ENCODE data around the gene RAB6C.
"Not testable (repeated sequence)": the region's sequence is repeated elsewhere in the genome, so short reads cannot be mapped to it uniquely, and the experiment has no call there.

RAB6C gene

DNA sequence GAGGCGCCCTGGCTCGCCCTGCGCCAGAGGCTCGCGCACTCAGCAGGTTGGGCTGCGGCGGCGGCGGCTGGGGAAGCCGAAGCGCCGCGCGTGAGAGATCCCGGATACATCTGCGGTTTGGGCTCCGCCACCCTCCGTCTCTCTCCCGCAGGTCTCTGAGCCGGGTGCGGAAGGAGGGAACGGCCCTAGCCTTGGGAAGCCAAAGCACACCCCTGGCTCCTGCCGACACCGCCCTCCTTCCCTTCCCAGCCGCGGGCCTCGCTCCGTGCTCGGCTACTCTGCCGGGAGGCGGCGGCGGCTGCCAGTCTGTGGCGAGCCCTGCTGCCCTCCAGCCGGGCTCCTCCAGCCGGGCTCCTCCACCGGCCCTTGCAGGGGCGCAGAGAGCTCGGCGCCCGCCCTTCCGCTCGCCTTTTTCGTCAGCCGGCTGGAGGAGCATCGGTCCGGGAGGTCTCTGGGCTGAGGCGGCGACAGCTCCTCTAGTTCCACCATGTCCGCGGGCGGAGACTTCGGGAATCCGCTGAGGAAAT lies at the start of gene RAB6C:
Gene RAB6C (plus strand): TSS at position 38 of the 527 bp plus-strand sequence. CDS start 450 bp downstream, at position 488.
- not testable (repeated sequence) for H3K9me3 ChIP-seq, H3K4me1 ChIP-seq, H4K20me1 ChIP-seq, H3K27ac ChIP-seq, H3K36me3 ChIP-seq, H3K27me3 ChIP-seq
- peak within 1 kb of the TSS; percentile 87 for H3K4me2 ChIP-seq
- 0 out of 2 replicates have a peak within 1 kb of the TSS, but pooled peaks have one; percentile 29 for H3K9ac ChIP-seq
- peak within 1 kb of the TSS; percentile 62 for H3K4me3 ChIP-seq

DNA sequence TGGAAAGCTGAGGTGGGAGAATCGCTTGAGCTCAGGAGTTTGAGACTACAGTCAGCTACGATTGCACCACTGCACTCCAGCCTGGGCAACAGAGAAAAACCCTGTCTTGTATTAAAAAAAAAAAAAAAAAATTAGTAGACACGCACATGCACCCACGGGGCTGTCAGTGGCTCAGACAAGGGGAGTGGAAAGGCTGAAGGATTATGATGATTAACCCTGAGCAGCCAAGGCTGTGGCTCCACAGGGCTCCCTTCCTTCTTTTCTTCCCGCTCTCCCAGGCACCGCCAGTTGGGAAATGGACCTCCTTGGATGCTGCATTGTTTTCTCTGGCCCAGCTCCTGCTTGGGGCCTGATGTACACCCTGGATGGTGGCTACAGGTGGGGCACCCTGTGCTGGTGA lies 49.0 kb upstream of the RAB6C start:
- no peak overlapping the region for H3K27ac ChIP-seq
- no peaks in the 10 kb centered on the region for H4K20me1 ChIP-seq
- peaks cover 20% of the 10 kb centered on the region for H3K4me1 ChIP-seq
- TF ChIP-seq Cebpa-rat (IDR thresholded peaks at IDR 0.05) = no peak
- H3K27me3 ChIP-seq = peaks cover 26% of the 10 kb centered on the region
- H3K36me3 ChIP-seq = no peaks in the 10 kb centered on the region
- no peak overlapping the region for H3K4me3 ChIP-seq
- H3K4me2 ChIP-seq = no peak overlapping the region
- no peaks in the 10 kb centered on the region for H3K9me3 ChIP-seq
- no peak overlapping the region for H3K9ac ChIP-seq

DNA sequence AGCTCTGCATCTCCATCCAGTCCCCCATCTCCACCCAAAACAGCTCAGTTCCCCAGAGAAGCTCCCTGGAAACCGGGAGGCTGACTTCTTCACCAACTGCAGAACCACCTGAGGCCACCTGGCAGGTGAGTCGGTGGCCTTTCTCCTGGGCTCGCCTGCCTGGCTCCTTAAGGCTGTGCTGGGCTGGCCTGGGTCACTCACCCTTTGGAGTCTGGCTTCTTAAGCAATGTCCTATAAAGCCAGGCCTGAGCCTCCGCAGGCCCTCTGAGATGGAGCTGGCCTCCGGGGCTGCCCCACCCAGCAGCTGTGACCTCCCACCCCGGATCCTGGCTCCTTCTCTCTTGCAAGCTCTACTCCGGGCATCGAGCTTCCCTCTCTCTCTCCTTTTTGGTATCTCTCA lies 46.1 kb upstream of the RAB6C start:
- H4K20me1 ChIP-seq, H3K4me2 ChIP-seq, H3K36me3 ChIP-seq, H3K27ac ChIP-seq, H3K9me3 ChIP-seq, H3K9ac ChIP-seq, H3K4me3 ChIP-seq: not testable (repeated sequence)
- Histone ChIP-seq H3K27me3 (peaks cover 26% of the 10 kb centered on the region), H3K4me1 (peaks cover 12% of the 10 kb centered on the region)

DNA sequence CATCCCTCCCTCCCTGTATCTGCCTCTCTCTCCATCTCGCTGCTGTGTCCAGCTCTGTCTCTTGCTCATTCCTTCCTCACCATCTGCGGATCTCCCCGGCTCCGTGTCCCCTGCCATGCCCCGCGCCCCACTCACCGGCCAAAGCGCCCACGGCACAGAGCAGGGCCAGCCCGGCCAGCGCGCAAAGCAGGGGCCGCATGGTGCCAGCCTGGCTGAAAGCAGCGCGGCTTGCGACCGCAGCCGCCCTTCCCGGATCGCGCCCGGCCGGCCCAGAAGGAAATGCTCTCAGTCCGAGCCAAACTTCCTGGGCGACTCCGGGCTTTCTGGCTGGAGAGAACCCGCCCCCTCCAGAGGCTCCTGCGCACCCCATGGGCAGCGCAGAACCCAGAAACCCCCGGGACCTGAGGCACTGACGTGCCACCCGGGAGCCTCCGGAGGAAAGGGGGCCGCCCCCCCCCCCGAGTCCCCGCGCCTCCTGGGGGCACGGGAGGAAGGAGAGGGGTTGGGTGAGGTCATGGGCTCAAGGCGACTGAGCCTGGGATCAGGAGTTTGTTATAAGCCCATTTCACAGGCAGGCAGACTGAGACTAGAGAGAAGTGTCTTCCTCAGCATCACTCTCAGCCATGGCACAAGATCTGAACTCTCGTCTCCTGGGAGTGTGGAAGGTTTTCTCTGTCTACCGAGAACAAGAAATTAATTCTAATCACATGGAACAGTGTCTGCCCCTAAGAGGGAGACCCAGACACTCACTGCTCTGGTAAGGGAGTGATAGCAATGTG lies 45.2 kb upstream of the RAB6C start:
- H3K9ac ChIP-seq = no peak overlapping the region
- peak overlapping the region; percentile 36; the same call in 1 of the 2 replicates for H3K4me3 ChIP-seq
- H3K36me3 ChIP-seq = no peaks in the 10 kb centered on the region
- H3K27me3 ChIP-seq = peaks cover 26% of the 10 kb centered on the region
- no peak overlapping the region for H3K27ac ChIP-seq
- no peaks in the 10 kb centered on the region for H3K9me3 ChIP-seq
- peaks cover 20% of the 10 kb centered on the region for H3K4me1 ChIP-seq
- no peak for TF ChIP-seq Cebpa-rat (IDR thresholded peaks at IDR 0.05)
- no peaks in the 10 kb centered on the region for H4K20me1 ChIP-seq
- H3K4me2 ChIP-seq = peak overlapping the region; percentile 63

DNA sequence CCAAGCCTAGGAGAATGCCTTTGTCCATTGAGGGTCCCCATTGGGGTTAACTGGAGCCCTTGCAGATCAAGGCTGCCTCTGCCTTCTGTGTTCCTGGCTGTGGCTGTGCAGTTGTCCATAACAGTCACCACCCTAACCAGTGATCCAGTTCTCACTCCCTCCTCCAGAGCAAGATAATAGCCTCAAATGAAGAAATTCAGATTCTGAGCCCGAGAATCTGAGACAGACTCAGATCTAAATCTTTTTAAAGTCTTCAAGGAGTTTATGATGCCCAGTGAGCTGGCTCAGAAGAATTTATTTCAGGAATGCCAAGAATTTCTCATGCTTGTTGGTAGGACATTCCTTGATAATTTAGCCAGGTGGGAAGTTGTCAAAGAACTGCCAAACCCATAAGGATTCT lies 44.3 kb upstream of the RAB6C start:
- Histone ChIP-seq H3K9me3 (no peaks in the 10 kb centered on the region), H3K27ac (no peak overlapping the region), H3K9ac (no peak overlapping the region), H3K27me3 (peaks cover 26% of the 10 kb centered on the region), H3K4me3 (no peak overlapping the region), H4K20me1 (no peaks in the 10 kb centered on the region), H3K4me1 (peaks cover 23% of the 10 kb centered on the region), H3K36me3 (no peaks in the 10 kb centered on the region), H3K4me2 (no peak overlapping the region)
- TF ChIP-seq Cebpa-rat (IDR thresholded peaks at IDR 0.05) = no peak

DNA sequence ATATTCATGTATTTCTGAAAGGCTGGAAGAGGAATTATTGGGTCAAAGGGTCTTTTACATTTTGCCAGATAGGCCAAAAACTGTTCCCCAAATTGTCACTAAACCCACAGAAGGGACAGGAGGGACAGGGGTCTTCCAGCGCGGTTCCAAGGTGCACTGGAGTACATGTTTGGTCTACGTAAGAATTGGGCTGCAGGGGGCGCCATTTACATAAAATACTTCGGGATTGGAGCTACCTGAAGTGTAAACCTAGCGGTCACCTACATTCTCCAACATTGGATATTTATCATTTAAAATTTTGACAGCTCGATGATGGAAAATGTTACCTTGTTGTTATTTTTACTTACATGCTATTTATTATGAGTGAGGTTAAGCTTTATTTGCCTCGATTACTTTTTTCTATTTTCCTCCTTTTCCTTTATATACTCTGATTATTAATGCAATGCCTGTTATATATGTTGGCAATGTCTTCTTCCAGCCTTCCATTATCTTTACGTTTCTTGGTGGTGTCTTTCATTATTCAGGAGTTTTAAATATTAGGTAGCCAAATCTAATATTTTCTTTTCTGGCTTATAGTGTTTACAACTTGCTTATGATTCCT lies 43.0 kb upstream of the RAB6C start:
- H3K9me3 ChIP-seq = no peaks in the 10 kb centered on the region
- no peak overlapping the region for H3K9ac ChIP-seq
- H4K20me1 ChIP-seq = no peaks in the 10 kb centered on the region
- H3K36me3 ChIP-seq = no peaks in the 10 kb centered on the region
- no peak overlapping the region for H3K4me2 ChIP-seq
- no peak for TF ChIP-seq Cebpa-rat (IDR thresholded peaks at IDR 0.05)
- H3K4me1 ChIP-seq = peaks cover 19% of the 10 kb centered on the region
- H3K27ac ChIP-seq = no peak overlapping the region
- peaks cover 26% of the 10 kb centered on the region for H3K27me3 ChIP-seq
- no peak overlapping the region for H3K4me3 ChIP-seq

DNA sequence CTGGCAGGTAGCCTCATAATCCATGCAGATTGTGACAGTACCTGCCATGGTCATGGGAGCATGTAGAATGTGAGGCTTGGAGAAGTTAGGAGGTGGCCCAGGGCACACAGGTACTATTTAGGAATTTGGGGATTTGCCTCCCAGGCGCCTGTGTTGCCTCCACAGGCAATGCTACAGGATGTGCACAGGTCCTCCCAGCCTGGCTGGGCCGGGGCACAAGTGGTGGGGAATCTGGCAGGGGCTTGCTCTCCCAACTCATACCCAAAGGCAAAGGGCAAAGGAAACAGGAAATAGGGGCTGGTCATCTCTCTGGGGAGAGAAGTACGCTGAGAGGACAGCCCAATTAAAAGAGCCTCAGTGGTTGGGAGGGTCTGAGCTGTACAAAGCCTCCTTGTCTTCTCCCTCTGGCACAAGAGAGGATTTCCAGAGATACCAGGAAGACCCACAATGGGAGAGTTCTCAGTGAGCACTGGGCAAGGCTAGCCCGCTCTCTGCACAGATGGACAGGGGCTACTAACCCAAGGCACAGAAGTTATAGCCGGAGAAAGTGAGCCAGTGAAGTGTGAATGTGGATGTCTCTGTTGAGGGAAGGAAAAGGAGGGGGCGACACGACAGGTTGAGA lies 40.5 kb upstream of the RAB6C start:
- not testable (repeated sequence) for H3K27ac ChIP-seq, H3K9ac ChIP-seq, H4K20me1 ChIP-seq, H3K4me3 ChIP-seq, H3K36me3 ChIP-seq, H3K9me3 ChIP-seq
- H3K4me1 ChIP-seq = peaks cover 42% of the 10 kb centered on the region
- peak overlapping the region; percentile 16; the same call in 1 of the 2 replicates for H3K4me2 ChIP-seq
- H3K27me3 ChIP-seq = peaks cover 13% of the 10 kb centered on the region

DNA sequence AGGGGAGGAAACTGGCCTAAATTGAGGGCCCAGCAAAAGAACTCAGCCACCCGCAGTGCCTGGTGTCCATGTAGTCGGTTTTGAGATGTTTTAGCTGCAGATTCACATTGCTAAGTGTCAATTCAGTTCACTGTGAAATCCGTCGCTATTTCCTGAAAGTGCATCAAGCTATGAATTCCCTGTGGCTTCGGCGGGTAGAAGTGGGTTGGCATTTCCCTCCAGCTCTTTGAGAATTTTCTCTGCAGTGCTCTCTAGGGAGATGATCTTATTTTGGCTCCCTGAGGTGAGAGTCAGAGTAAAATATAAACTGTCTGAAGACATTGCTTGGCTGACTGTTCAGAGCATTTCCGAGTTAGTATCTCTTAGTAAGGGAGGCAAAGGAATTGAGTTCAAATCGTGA lies 36.0 kb upstream of the RAB6C start:
- H4K20me1 ChIP-seq, H3K36me3 ChIP-seq, H3K27me3 ChIP-seq, H3K9me3 ChIP-seq: not testable (repeated sequence)
- Histone ChIP-seq H3K4me2 (peak overlapping the region; percentile 82), H3K4me3 (peak overlapping the region; percentile 37; the same call in 1 of the 2 replicates), H3K27ac (peak overlapping the region; percentile 76), H3K9ac (peak overlapping the region; percentile 62; the same call in 1 of the 2 replicates), H3K4me1 (peaks cover 61% of the 10 kb centered on the region)

DNA sequence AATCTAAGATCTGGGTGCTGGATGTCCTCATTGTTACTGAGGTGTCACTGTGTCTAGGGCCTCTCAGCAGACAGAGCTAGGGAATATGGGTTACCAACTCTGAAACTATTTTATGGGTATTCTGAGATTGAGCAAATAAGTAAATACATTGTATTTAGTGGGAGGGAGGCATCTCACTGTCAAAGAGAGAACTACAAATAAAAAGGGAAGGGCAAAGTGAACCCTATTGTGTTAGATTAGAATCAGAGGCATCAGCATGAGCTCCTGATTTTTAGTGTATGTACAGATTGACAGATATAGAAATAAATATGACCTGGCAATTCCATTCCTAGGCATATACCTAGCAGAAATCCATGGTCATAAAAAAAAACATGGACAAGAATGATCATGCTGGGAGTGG lies 33.9 kb upstream of the RAB6C start:
- H4K20me1 ChIP-seq = no peaks in the 10 kb centered on the region
- no peak for TF ChIP-seq Cebpa-rat (IDR thresholded peaks at IDR 0.05)
- no peak overlapping the region for H3K9ac ChIP-seq
- H3K27me3 ChIP-seq = no peaks in the 10 kb centered on the region
- no peaks in the 10 kb centered on the region for H3K36me3 ChIP-seq
- H3K27ac ChIP-seq = no peak overlapping the region
- peak overlapping the region; percentile 25; the same call in 1 of the 2 replicates for H3K4me2 ChIP-seq
- H3K9me3 ChIP-seq = no peaks in the 10 kb centered on the region
- peaks cover 54% of the 10 kb centered on the region for H3K4me1 ChIP-seq
- no peak overlapping the region for H3K4me3 ChIP-seq

DNA sequence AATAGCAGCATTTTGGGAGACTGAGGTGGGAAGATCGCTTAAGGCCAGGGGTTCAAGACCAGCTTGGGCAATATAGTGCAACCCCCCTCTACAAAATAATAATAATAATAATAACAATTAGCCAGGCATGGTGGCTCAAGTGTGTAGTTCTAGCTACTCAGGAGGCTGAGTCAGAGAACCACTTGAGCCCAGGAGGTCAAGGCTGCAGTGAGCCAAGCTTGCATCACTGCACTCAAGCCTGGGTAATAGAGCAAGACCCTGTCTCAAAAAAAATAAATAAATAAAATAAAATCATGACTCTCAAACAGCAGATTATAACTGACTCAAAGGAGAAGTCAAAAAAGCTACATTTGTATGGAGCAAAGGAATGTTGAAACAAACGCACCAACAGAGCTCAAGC lies 31.8 kb upstream of the RAB6C start:
- H3K27ac ChIP-seq, H3K9me3 ChIP-seq, H3K4me3 ChIP-seq, H3K36me3 ChIP-seq, H3K4me2 ChIP-seq, H4K20me1 ChIP-seq, H3K9ac ChIP-seq, H3K27me3 ChIP-seq: not testable (repeated sequence)
- H3K4me1 ChIP-seq = peaks cover 42% of the 10 kb centered on the region

DNA sequence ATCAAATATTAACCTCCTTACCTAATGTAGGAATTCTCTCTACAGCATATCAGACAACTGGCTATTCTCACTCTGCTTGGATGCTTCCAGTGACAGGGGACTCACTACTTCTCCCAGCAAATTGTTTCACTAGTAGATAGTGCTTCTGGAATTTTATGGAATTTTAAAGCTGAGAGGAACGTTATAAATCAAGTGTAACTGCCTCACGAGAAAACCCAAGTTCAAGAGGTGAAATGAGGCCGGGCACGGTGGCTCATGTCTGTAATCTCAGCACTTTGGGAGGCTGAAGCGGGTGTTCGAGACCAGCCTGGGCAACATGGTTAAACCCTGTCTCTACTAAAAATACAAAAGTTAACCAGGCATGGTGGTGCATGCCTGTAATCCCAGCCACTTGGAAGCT lies 23.3 kb upstream of the RAB6C start:
- H3K4me2 ChIP-seq = peak overlapping the region; percentile 71
- peaks cover 12% of the 10 kb centered on the region for H3K4me1 ChIP-seq
- not testable (repeated sequence) for H3K9me3 ChIP-seq, H3K27me3 ChIP-seq, H3K9ac ChIP-seq, H3K4me3 ChIP-seq, H4K20me1 ChIP-seq, H3K36me3 ChIP-seq
- H3K27ac ChIP-seq = peak overlapping the region; percentile 63; the same call in 1 of the 2 replicates

All from BLaER1 (cell line).